IPS-18a (cell line): ENCODE results near the gene PHF21A.
A peak's percentile ranks its signal among the peaks of the same experiment; 100 is the strongest.
"Not testable (repeated sequence)": the region's sequence is repeated elsewhere in the genome, so short reads cannot be mapped to it uniquely, and the experiment has no call there.

Source experiments
- H3K27ac ChIP-seq: one replicate; pipeline ENCODE4 v1.5.1; 2013; ENCODE audit warnings: low read length
- H3K27me3 ChIP-seq: one replicate; pipeline ENCODE4 v1.6.1; 2013; ENCODE audit warnings: mild to moderate bottlenecking, low read length; ENCODE audit not compliant: control insufficient read depth, insufficient read depth
- H3K36me3 ChIP-seq: one replicate; pipeline ENCODE4 v1.6.1; 2013; ENCODE audit warnings: low read depth, low read length; ENCODE audit not compliant: control insufficient read depth
- H3K4me1 ChIP-seq: one replicate; pipeline ENCODE4 v1.6.1; 2013; ENCODE audit warnings: low read depth, low read length; ENCODE audit not compliant: control insufficient read depth
- H3K4me3 ChIP-seq: one replicate; pipeline ENCODE4 v1.5.1; 2013; ENCODE audit warnings: low read length
- H3K9ac ChIP-seq: one replicate; pipeline ENCODE4 v1.6.1; 2013; ENCODE audit warnings: mild to moderate bottlenecking, low read length, moderate library complexity
- H3K9me3 ChIP-seq: one replicate; pipeline ENCODE4 v1.6.1; 2013; ENCODE audit warnings: low read depth, low read length; ENCODE audit not compliant: control insufficient read depth

Gene PHF21A

GRCh38 chr11:45997599-45997998, 123.7 kb downstream of the PHF21A start:
- Histone ChIP-seq H3K4me1 (peaks cover 84% of the 10 kb centered on the region), H3K4me3 (no peak overlapping the region), H3K36me3 (no peaks in the 10 kb centered on the region), H3K9ac (no peak overlapping the region), H3K27ac (no peak overlapping the region), H3K27me3 (no peaks in the 10 kb centered on the region), H3K9me3 (no peaks in the 10 kb centered on the region)

GRCh38 chr11:45995342-45995734, 125.9 kb downstream of the PHF21A start:
- Histone ChIP-seq H3K4me1 (peaks cover 66% of the 10 kb centered on the region), H3K27me3 (no peaks in the 10 kb centered on the region), H3K36me3 (no peaks in the 10 kb centered on the region), H3K27ac (peak overlapping the region; percentile 32), H3K4me3 (no peak overlapping the region), H3K9me3 (no peaks in the 10 kb centered on the region), H3K9ac (peak overlapping the region; percentile 20)

GRCh38 chr11:45994371-45995341, 126.6 kb downstream of the PHF21A start:
- H3K27ac ChIP-seq, result peak overlapping the region; percentile 43
- peaks cover 59% of the 10 kb centered on the region for H3K4me1 ChIP-seq
- peak overlapping the region; percentile 7 for H3K4me3 ChIP-seq
- H3K9me3 ChIP-seq, result no peaks in the 10 kb centered on the region
- no peaks in the 10 kb centered on the region for H3K36me3 ChIP-seq
- H3K27me3 ChIP-seq, result no peaks in the 10 kb centered on the region
- H3K9ac ChIP-seq, result peak overlapping the region; percentile 20

GRCh38 chr11:45993531-45994001, 127.7 kb downstream of the PHF21A start:
- H3K9ac ChIP-seq, result no peak overlapping the region
- H3K4me1 ChIP-seq, result peaks cover 55% of the 10 kb centered on the region

GRCh38 chr11:45988921-45989320, 132.3 kb downstream of the PHF21A start:
- Histone ChIP-seq H3K4me1 (peaks cover 22% of the 10 kb centered on the region), H3K4me3 (no peak overlapping the region), H3K36me3 (no peaks in the 10 kb centered on the region), H3K9me3 (no peaks in the 10 kb centered on the region), H3K9ac (no peak overlapping the region), H3K27me3 (no peaks in the 10 kb centered on the region), H3K27ac (no peak overlapping the region)

More at GRCh38 chr11:45993531-45994001, 127.7 kb downstream of the PHF21A start:
- Histone ChIP-seq H3K9me3 (no peaks in the 10 kb centered on the region), H3K4me3 (no peak overlapping the region), H3K27ac (peak overlapping the region; percentile 43), H3K27me3 (no peaks in the 10 kb centered on the region), H3K36me3 (no peaks in the 10 kb centered on the region)

- Histone ChIP-seq H3K27ac (no peak overlapping the region), H3K36me3 (no peaks in the 10 kb centered on the region), H3K27me3 (no peaks in the 10 kb centered on the region), H3K4me1 (peaks cover 27% of the 10 kb centered on the region), H3K4me3 (no peak overlapping the region), H3K9ac (no peak overlapping the region), H3K9me3 (no peaks in the 10 kb centered on the region)
Observed at GRCh38 chr11:45985212-45985611, 136.0 kb downstream of the PHF21A start.

GRCh38 chr11:45984192-45984591, 137.1 kb downstream of the PHF21A start:
- Histone ChIP-seq H3K9me3 (no peaks in the 10 kb centered on the region), H3K4me3 (no peak overlapping the region), H3K4me1 (peaks cover 27% of the 10 kb centered on the region), H3K27me3 (no peaks in the 10 kb centered on the region), H3K9ac (peak overlapping the region; percentile 64), H3K27ac (peak overlapping the region; percentile 24), H3K36me3 (peaks cover 3% of the 10 kb centered on the region)

GRCh38 chr11:45983471-45983845, 137.8 kb downstream of the PHF21A start:
- H3K9me3 ChIP-seq, result no peaks in the 10 kb centered on the region
- peak overlapping the region; percentile 64 for H3K9ac ChIP-seq
- H3K27me3 ChIP-seq, result no peaks in the 10 kb centered on the region
- H3K4me3 ChIP-seq, result peak overlapping the region; percentile 37
- peaks cover 27% of the 10 kb centered on the region for H3K4me1 ChIP-seq
- peak overlapping the region; percentile 14 for H3K27ac ChIP-seq
- peaks cover 8% of the 10 kb centered on the region for H3K36me3 ChIP-seq

- H3K36me3 ChIP-seq, result peaks cover 11% of the 10 kb centered on the region
- peak overlapping the region; percentile 64 for H3K9ac ChIP-seq
- peaks cover 27% of the 10 kb centered on the region for H3K4me1 ChIP-seq
- H3K4me3 ChIP-seq, result peak overlapping the region; percentile 37
- H3K27me3 ChIP-seq, result no peaks in the 10 kb centered on the region
- no peaks in the 10 kb centered on the region for H3K9me3 ChIP-seq
- H3K27ac ChIP-seq, result peak overlapping the region; percentile 86
Observed at GRCh38 chr11:45982656-45983470, 138.4 kb downstream of the PHF21A start.

GRCh38 chr11:45981826-45982225, 139.4 kb downstream of the PHF21A start:
- H3K9ac ChIP-seq, result peak overlapping the region; percentile 52
- not testable (repeated sequence) for H3K4me3 ChIP-seq, H3K27me3 ChIP-seq, H3K27ac ChIP-seq, H3K9me3 ChIP-seq
- H3K36me3 ChIP-seq, result peaks cover 11% of the 10 kb centered on the region
- peaks cover 27% of the 10 kb centered on the region for H3K4me1 ChIP-seq

- Histone ChIP-seq H3K4me3 (no peak overlapping the region), H3K4me1 (no peaks in the 10 kb centered on the region), H3K27ac (no peak overlapping the region), H3K36me3 (peaks cover 25% of the 10 kb centered on the region), H3K27me3 (no peaks in the 10 kb centered on the region), H3K9ac (no peak overlapping the region), H3K9me3 (no peaks in the 10 kb centered on the region)
Observed at GRCh38 chr11:45974806-45975205, 146.4 kb downstream of the PHF21A start.
